GM21723 (cell line): ENCODE measurements around the gene PAK5.

ENCODE experiments used
- ATAC-seq: cut with Tn5 transposase; IDR thresholded peaks from one replicate; pipeline ENCODE4 v1.9.1; 2021; ENCODE audit warnings: mild to moderate bottlenecking, moderate library complexity; ENCODE audit not compliant: unreplicated experiment

PAK5 gene

GRCh38 chr20:9532069-9532838, 306.6 kb downstream of the PAK5 start:
- ATAC-seq = no peak

GRCh38 chr20:9531581-9531980, 307.3 kb downstream of the PAK5 start:
- no peak for ATAC-seq

- no peak for ATAC-seq
These were observed 315.2 kb downstream of the PAK5 start for GRCh38 chr20:9523636-9524035.

- no peak for ATAC-seq
These were observed 318.8 kb downstream of the PAK5 start for GRCh38 chr20:9520086-9520485.

- no peak for ATAC-seq
These were observed 320.2 kb downstream of the PAK5 start for GRCh38 chr20:9518576-9519175.

GRCh38 chr20:9517297-9518162, 321.3 kb downstream of the PAK5 start:
- ATAC-seq = no peak

- no peak for ATAC-seq
These were observed 322.5 kb downstream of the PAK5 start for GRCh38 chr20:9516234-9516871.

GRCh38 chr20:9515741-9516233, 323.1 kb downstream of the PAK5 start:
- ATAC-seq = no peak

- no peak for ATAC-seq
These were observed 323.7 kb downstream of the PAK5 start for GRCh38 chr20:9515214-9515585.

- ATAC-seq = peak; percentile 30
These were observed 324.2 kb downstream of the PAK5 start, which contains the start of gene LAMP5 for GRCh38 chr20:9514461-9515213. Gene LAMP5, plus strand, starts transcription at chr20:9514590. Its CDS starts 263 bp downstream, at chr20:9514853.

- ATAC-seq = no peak
These were observed 324.8 kb downstream of the PAK5 start for GRCh38 chr20:9514072-9514460.

- ATAC-seq = peak; percentile 49
These were observed 328.0 kb downstream of the PAK5 start for GRCh38 chr20:9510911-9511310.

GRCh38 chr20:9509246-9509645, 329.6 kb downstream of the PAK5 start:
- ATAC-seq = no peak

GRCh38 chr20:9508696-9509178, 330.1 kb downstream of the PAK5 start:
- no peak for ATAC-seq

GRCh38 chr20:9508240-9508661, 330.6 kb downstream of the PAK5 start:
- no peak for ATAC-seq

GRCh38 chr20:9507544-9508239, 331.2 kb downstream of the PAK5 start:
- no peak for ATAC-seq

GRCh38 chr20:9506964-9507369, 331.9 kb downstream of the PAK5 start:
- no peak for ATAC-seq

GRCh38 chr20:9506280-9506821, 332.5 kb downstream of the PAK5 start:
- ATAC-seq = no peak
